Muscle of leg (tissue), 11 donors: ENCODE measurements around the gene SSBP3. TPM values are rescaled to one million over a fixed set of nuclear protein-coding genes. Genes with fewer than 3 reads are reported as not detected.

Source experiments
- DNase-seq: peaks from one replicate; pipeline ENCODE4 v3.0.0; 2013
- H3K27ac ChIP-seq: one replicate; pipeline ENCODE4 v1.5.1; 2013; ENCODE audit warnings: mild to moderate bottlenecking, low read length, control low read depth
- H3K27me3 ChIP-seq: one replicate; pipeline ENCODE4 v1.6.1; 2013; ENCODE audit warnings: low read length; ENCODE audit not compliant: control insufficient read depth, insufficient read depth
- H3K36me3 ChIP-seq: one replicate; pipeline ENCODE4 v1.6.1; 2013; ENCODE audit warnings: low read length; ENCODE audit not compliant: control insufficient read depth, insufficient read depth
- H3K4me1 ChIP-seq: one replicate; pipeline ENCODE4 v1.6.1; 2013; ENCODE audit warnings: low read length; ENCODE audit not compliant: control insufficient read depth, insufficient read depth
- H3K4me3 ChIP-seq: one replicate; pipeline ENCODE4 v1.5.1; 2013; ENCODE audit warnings: low read length, control low read depth
- H3K9me3 ChIP-seq: replicated peaks from 2 replicates; pipeline ENCODE4 v1.6.1; 2013; ENCODE audit warnings: low read depth, low read length; ENCODE audit not compliant: control insufficient read depth
- WGBS: methylation state at CpG from one replicate; pipeline ENCODE4 v1.1.5; 2013; ENCODE audit warnings: missing lambda C conversion rate; ENCODE audit not compliant: insufficient coverage; 5-methylcytosine and 5-hydroxymethylcytosine counted together
- polyA plus RNA-seq, 8 donors: library from polyadenylated mRNA; unstranded; fragments of 120-200 nt; gene quantifications; one replicate each; pipeline versions ENCODE4 v1.2.1 to v1.2.3, GENCODE V29; 2013; ENCODE audit warnings: inconsistent platforms in 1 of 8, low replicate concordance in 1 of 8; ENCODE audit not compliant: insufficient read length in 8 of 8, insufficient read depth in 1 of 8
- total RNA-seq: library from RNA; stranded (reverse); fragments of 120-200 nt; gene quantifications from one replicate; pipeline ENCODE4 v1.2.4, GENCODE V29; 2013

SSBP3 gene
- total and polyA plus RNA-seq, 9 donors = 14.9 to 63.8 (median 54.2) TPM

GRCh38 chr1:54280651-54281050 lies 125.5 kb downstream of the SSBP3 start:
- no peak overlapping the region for H3K4me3 ChIP-seq
- no peaks in the 10 kb centered on the region for H3K27me3 ChIP-seq
- peaks cover 16% of the 10 kb centered on the region for H3K36me3 ChIP-seq
- WGBS = 94% methylated on average over 5 of the region's 12 CpGs
- H3K9me3 ChIP-seq = no peaks in the 10 kb centered on the region
- no peak for DNase-seq
- H3K4me1 ChIP-seq = peaks cover 57% of the 10 kb centered on the region
- H3K27ac ChIP-seq = no peak overlapping the region

DNA sequence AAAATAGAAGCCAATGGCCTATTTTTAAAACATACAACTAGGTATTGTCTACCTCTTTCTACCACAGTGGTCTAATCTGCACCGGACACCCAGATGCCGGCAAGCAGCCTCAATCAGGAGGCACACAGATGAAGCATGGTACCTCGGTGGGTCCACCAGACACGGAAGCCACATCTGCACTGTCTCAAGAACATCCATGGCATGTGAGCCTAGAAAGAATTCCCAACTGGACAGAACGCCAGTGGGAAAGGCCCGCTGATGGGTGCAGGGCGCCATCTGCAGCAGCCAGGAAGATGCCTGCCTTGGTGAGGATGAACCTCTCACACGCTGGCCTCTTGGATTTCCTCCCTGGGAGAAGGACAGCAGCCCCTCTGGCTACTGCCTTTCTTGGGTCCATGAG lies 126.7 kb downstream of the SSBP3 start:
- Histone ChIP-seq H3K36me3 (peaks cover 16% of the 10 kb centered on the region), H3K27me3 (no peaks in the 10 kb centered on the region), H3K27ac (no peak overlapping the region), H3K9me3 (no peaks in the 10 kb centered on the region), H3K4me3 (no peak overlapping the region), H3K4me1 (peaks cover 65% of the 10 kb centered on the region)
- 96% methylated on average over 7 of the region's 8 CpGs for WGBS
- no peak for DNase-seq

DNA sequence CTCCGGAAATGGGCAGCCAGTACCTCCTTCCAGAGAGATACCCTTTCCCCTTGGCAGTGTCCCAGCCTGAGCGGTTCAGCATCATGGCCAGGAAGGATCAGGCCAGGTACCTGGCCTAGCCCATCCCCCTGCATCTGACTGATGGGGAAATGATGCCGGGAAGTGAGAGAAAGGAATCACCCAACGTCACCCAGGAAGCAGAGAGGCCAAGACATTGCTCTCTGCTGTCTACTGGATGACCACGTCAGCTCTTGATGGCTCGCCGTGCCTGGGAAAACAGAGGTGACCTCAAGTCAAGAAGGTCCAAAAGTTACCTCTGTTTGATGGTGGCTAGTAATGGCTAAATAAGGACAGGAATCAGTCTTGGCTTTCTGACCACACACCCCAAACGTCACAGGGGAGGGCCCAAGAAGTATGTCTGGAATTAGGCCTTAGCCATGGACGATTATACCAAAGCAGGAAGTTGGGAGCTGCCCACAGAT lies 127.2 kb downstream of the SSBP3 start:
- 75% methylated on average over 8 of the region's 9 CpGs for WGBS

GRCh38 chr1:54277451-54278341 lies 128.5 kb downstream of the SSBP3 start:
- peak overlapping the region; percentile 71 for H3K27ac ChIP-seq
- peak; percentile 80 for DNase-seq
- H3K36me3 ChIP-seq = peaks cover 16% of the 10 kb centered on the region
- no peak overlapping the region for H3K4me3 ChIP-seq
- H3K27me3 ChIP-seq = no peaks in the 10 kb centered on the region
- no peaks in the 10 kb centered on the region for H3K9me3 ChIP-seq
- 50% methylated on average over 3 of the region's 4 CpGs for WGBS
- H3K4me1 ChIP-seq = peaks cover 82% of the 10 kb centered on the region

More for the DNA sequence above, 127.2 kb downstream of the SSBP3 start:
- no peak for DNase-seq
- Histone ChIP-seq H3K36me3 (peaks cover 16% of the 10 kb centered on the region), H3K27ac (no peak overlapping the region), H3K9me3 (no peaks in the 10 kb centered on the region), H3K27me3 (no peaks in the 10 kb centered on the region), H3K4me1 (peaks cover 69% of the 10 kb centered on the region), H3K4me3 (no peak overlapping the region)

DNA sequence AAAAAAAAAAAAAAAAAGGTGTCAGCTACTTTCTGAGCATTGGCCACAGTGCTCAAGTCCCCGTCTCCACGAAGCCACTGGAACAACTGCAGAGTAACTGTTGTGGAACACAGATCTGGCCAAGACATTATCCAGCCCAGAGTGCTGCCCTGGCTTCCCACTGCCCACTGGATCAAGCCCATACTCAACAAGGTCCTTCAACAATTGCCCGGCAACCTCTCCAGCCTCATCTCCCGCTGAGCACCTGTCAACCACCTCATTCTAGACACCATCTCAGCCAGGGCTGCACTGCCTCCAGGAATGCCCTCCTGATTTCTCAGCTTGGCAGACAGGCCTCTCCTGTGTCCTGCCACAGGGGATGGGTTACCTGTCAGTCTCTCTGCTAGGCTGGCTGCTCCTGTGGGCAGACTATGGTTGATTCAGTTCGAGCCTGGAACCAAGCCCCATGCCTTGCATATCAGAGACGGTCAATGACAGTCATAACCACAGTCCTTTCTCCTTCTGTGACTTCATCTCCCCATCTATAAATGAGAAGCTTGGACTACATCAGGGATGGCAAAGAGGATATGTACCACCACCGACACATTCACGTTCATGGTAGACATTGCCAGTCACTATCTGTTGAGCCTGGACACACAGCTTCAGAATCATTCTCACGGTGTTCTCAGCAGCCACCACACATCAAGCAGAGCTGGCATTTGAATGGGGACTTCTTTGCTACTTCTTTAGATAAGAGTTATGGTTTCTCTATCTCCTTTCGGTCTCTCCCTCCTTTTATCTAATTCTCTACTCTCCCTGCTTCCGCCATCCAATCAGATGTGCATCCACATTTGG lies 129.4 kb downstream of the SSBP3 start:
- DNase-seq = no peak
- 83% methylated on average over 6 of the region's 11 CpGs for WGBS
- H3K4me1 ChIP-seq = peaks cover 83% of the 10 kb centered on the region

GRCh38 chr1:54275349-54275748 lies 130.8 kb downstream of the SSBP3 start:
- Histone ChIP-seq H3K4me3 (no peak overlapping the region), H3K36me3 (peaks cover 7% of the 10 kb centered on the region), H3K27me3 (no peaks in the 10 kb centered on the region), H3K9me3 (no peaks in the 10 kb centered on the region), H3K27ac (peak overlapping the region; percentile 98), H3K4me1 (peaks cover 90% of the 10 kb centered on the region)
- WGBS = 21% methylated on average over 3 of the region's 3 CpGs
- peak; percentile 89 for DNase-seq

More for the DNA sequence above, 129.4 kb downstream of the SSBP3 start:
- Histone ChIP-seq H3K27me3 (no peaks in the 10 kb centered on the region), H3K9me3 (no peaks in the 10 kb centered on the region), H3K27ac (peak overlapping the region; percentile 71), H3K36me3 (peaks cover 16% of the 10 kb centered on the region), H3K4me3 (no peak overlapping the region)

- no peak for DNase-seq
- peaks cover 91% of the 10 kb centered on the region for H3K4me1 ChIP-seq
- 43% methylated on average over 11 of the region's 11 CpGs for WGBS
- H3K4me3 ChIP-seq = no peak overlapping the region
- peaks cover 3% of the 10 kb centered on the region for H3K36me3 ChIP-seq
- H3K27ac ChIP-seq = peak overlapping the region; percentile 98
- no peaks in the 10 kb centered on the region for H3K9me3 ChIP-seq
- no peaks in the 10 kb centered on the region for H3K27me3 ChIP-seq
Measured at GRCh38 chr1:54274881-54275280, 131.3 kb downstream of the SSBP3 start.

DNA sequence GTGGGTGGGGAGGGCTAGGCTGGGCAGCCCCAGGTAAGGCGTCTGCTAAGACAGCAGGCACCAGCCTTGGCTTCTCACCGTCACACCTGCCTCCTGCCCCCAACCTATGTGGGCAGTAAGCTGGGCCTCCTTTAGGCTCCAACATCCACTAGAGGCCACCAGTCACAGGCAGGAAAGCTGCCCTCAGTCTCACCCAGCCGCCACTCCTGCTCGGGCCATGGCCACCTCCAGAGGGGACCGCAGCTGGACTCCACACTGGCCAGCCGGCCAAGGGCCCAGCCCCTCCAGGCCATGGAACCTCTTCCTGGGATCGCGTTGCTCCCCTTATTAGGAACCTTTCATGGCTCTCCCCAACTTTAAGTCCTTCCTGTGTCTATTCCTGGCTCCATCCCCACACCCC lies 131.7 kb downstream of the SSBP3 start:
- no peaks in the 10 kb centered on the region for H3K9me3 ChIP-seq
- H3K4me1 ChIP-seq = peaks cover 92% of the 10 kb centered on the region
- DNase-seq = no peak
- no peaks in the 10 kb centered on the region for H3K36me3 ChIP-seq
- no peak overlapping the region for H3K4me3 ChIP-seq
- H3K27ac ChIP-seq = peak overlapping the region; percentile 98
- 35% methylated on average over 4 of the region's 8 CpGs for WGBS
- H3K27me3 ChIP-seq = no peaks in the 10 kb centered on the region

DNA sequence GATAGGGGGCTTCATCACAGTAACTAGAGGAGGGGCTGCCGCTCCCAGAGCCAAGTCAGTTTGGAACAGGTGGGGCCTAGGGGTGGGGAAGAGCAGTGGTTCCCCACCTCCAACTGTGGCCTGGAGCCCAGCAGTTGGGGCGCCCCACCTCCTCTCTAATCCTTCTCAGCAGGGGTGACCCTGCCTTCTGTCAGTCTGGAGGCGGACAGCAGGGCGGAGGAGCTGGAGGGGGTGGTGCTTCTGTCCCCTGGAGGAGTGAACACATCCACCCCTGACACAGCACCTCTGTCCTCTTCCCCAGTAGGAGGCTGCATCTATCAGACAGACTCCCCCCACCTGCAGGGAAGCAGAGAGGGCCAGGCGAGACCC lies 132.4 kb downstream of the SSBP3 start:
- no CpG with 5 or more reads among the region's 5 CpGs for WGBS
- Histone ChIP-seq H3K36me3 (no peaks in the 10 kb centered on the region), H3K4me1 (peaks cover 92% of the 10 kb centered on the region), H3K9me3 (no peaks in the 10 kb centered on the region), H3K27me3 (no peaks in the 10 kb centered on the region), H3K4me3 (no peak overlapping the region), H3K27ac (peak overlapping the region; percentile 98)
- peak; percentile 80 for DNase-seq
